GM10266 (cell line): Measurements from ENCODE around the gene SRRM4.

Source experiments
- DNase-seq: peaks from one replicate; pipeline ENCODE4 v3.0.0; 2012; ENCODE audit errors: extremely low spot score
- TF ChIP-seq, protein P1 (sequence below): IDR thresholded peaks from 2 replicates; pipeline ENCODE4 v1.5.1; 2012; ENCODE audit warnings: mild to moderate bottlenecking, low read depth; ENCODE audit not compliant: control insufficient read depth, insufficient read depth; ENCODE audit errors: missing control alignments

The SRRM4 gene

GRCh38 chr12:119071176-119071575 lies 89.8 kb downstream of the SRRM4 start:
- TF ChIP-seq, protein P1, sequence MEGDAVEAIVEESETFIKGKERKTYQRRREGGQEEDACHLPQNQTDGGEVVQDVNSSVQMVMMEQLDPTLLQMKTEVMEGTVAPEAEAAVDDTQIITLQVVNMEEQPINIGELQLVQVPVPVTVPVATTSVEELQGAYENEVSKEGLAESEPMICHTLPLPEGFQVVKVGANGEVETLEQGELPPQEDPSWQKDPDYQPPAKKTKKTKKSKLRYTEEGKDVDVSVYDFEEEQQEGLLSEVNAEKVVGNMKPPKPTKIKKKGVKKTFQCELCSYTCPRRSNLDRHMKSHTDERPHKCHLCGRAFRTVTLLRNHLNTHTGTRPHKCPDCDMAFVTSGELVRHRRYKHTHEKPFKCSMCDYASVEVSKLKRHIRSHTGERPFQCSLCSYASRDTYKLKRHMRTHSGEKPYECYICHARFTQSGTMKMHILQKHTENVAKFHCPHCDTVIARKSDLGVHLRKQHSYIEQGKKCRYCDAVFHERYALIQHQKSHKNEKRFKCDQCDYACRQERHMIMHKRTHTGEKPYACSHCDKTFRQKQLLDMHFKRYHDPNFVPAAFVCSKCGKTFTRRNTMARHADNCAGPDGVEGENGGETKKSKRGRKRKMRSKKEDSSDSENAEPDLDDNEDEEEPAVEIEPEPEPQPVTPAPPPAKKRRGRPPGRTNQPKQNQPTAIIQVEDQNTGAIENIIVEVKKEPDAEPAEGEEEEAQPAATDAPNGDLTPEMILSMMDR, result no peak
- DNase-seq, result no peak

GRCh38 chr12:119071638-119072231 lies 90.4 kb downstream of the SRRM4 start:
- no peak for DNase-seq
- TF ChIP-seq, protein P1, result no peak

DNA sequence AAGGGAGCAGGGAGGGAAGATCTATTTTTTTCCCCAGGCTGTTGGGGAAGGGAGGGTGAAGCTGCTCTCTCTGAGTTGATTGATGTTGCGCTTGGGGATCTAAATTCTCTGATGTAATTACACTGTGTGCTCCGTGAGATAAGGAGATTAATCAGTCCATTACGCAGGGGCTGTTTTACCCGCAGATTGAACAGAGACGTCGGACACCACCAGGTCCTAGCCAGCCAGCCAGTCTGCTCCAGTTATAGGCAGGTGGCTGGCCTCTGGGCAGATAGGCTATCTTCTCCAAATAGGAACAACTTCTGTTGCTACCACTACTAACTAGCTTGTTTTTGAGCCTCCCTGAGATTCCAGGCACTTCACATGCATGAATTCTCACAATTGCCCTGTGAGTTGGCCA lies 91.1 kb downstream of the SRRM4 start:
- TF ChIP-seq, protein P1, result no peak
- DNase-seq, result no peak

GRCh38 chr12:119075222-119075787 lies 94.0 kb downstream of the SRRM4 start:
- TF ChIP-seq, protein P1, result no peak
- DNase-seq, result no peak

GRCh38 chr12:119075918-119076317 lies 94.6 kb downstream of the SRRM4 start:
- DNase-seq, result no peak
- TF ChIP-seq, protein P1, result no peak

GRCh38 chr12:119079530-119079929 lies 98.2 kb downstream of the SRRM4 start:
- TF ChIP-seq, protein P1, result no peak
- no peak for DNase-seq

GRCh38 chr12:119082016-119082415 lies 100.7 kb downstream of the SRRM4 start:
- DNase-seq, result no peak
- TF ChIP-seq, protein P1, result no peak
